GM19438 (cell line): ENCODE results near the gene NUDT1.

Source experiments
- ATAC-seq: cut with Tn5 transposase; IDR thresholded peaks from one replicate; pipeline ENCODE4 v1.9.1; 2021; ENCODE audit warnings: low read depth; ENCODE audit not compliant: unreplicated experiment

Gene NUDT1

GRCh38 chr7:2245883-2246675, 4.1 kb downstream of the NUDT1 start:
- no peak for ATAC-seq

- no peak for ATAC-seq
These were observed 5.3 kb downstream of the NUDT1 start for GRCh38 chr7:2247141-2247995.

GRCh38 chr7:2248984-2249694, 7.1 kb downstream of the NUDT1 start:
- ATAC-seq = peak; percentile 81

GRCh38 chr7:2249744-2250323, 7.8 kb downstream of the NUDT1 start:
- ATAC-seq = no peak

GRCh38 chr7:2251381-2251780, 9.4 kb downstream of the NUDT1 start:
- no peak for ATAC-seq

GRCh38 chr7:2251841-2252771, 10.1 kb downstream of the NUDT1 start:
- no peak for ATAC-seq

GRCh38 chr7:2253021-2253420, 11.0 kb downstream of the NUDT1 start:
- ATAC-seq = no peak

- ATAC-seq = no peak
These were observed 11.7 kb downstream of the NUDT1 start for GRCh38 chr7:2253525-2254244.

- ATAC-seq = no peak
These were observed 12.6 kb downstream of the NUDT1 start for GRCh38 chr7:2254429-2255144.

- no peak for ATAC-seq
These were observed 13.4 kb downstream of the NUDT1 start for GRCh38 chr7:2255145-2256139.

- ATAC-seq = no peak
These were observed 14.4 kb downstream of the NUDT1 start for GRCh38 chr7:2256306-2257045.

- no peak for ATAC-seq
These were observed 15.1 kb downstream of the NUDT1 start for GRCh38 chr7:2257046-2257551.

- ATAC-seq = no peak
These were observed 15.6 kb downstream of the NUDT1 start for GRCh38 chr7:2257651-2258050.

GRCh38 chr7:2258661-2259365, 16.8 kb downstream of the NUDT1 start:
- peak; percentile 65 for ATAC-seq

GRCh38 chr7:2259480-2259879, 17.5 kb downstream of the NUDT1 start:
- no peak for ATAC-seq

GRCh38 chr7:2260820-2261219, 18.8 kb downstream of the NUDT1 start:
- no peak for ATAC-seq
